Airway epithelial cell (primary cell): ENCODE measurements around the gene MYL11. TPM values are rescaled to one million over a fixed set of nuclear protein-coding genes. Genes with fewer than 3 reads are reported as not detected.

ENCODE experiments used
- total RNA-seq: library from RNA; depleted of rRNA; stranded (reverse); fragments of >200 nt; gene quantifications from 2 replicates; pipeline ENCODE4 v1.2.3, GENCODE V29; 2015

MYL11 gene, protein sequence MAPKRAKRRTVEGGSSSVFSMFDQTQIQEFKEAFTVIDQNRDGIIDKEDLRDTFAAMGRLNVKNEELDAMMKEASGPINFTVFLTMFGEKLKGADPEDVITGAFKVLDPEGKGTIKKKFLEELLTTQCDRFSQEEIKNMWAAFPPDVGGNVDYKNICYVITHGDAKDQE
- total RNA-seq: not detected in 2 replicates

DNA sequence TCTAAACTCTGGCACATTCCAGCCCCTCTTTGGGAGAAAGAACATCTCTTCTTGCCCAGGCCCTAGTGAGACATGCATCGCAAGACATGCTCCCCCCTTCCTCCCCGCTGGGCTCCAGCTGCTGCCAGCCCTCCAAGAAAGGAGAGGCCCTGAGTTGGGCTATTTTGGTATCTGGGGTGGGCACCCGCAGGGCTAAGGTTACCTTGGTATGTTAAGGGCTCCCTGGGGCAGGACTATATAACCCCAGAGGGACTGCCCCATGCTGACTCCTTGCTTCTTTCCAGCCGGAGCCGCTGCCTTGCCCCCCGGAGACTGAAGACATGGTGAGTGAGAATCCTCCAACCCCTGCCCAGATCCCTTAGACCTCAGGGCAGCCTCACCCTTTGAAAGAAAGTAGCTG is at the start of gene MYL11:
TSS of gene MYL11 (plus strand) at position 265 of the 400 bp plus-strand sequence. CDS start at position 321, 56 bp downstream.

DNA sequence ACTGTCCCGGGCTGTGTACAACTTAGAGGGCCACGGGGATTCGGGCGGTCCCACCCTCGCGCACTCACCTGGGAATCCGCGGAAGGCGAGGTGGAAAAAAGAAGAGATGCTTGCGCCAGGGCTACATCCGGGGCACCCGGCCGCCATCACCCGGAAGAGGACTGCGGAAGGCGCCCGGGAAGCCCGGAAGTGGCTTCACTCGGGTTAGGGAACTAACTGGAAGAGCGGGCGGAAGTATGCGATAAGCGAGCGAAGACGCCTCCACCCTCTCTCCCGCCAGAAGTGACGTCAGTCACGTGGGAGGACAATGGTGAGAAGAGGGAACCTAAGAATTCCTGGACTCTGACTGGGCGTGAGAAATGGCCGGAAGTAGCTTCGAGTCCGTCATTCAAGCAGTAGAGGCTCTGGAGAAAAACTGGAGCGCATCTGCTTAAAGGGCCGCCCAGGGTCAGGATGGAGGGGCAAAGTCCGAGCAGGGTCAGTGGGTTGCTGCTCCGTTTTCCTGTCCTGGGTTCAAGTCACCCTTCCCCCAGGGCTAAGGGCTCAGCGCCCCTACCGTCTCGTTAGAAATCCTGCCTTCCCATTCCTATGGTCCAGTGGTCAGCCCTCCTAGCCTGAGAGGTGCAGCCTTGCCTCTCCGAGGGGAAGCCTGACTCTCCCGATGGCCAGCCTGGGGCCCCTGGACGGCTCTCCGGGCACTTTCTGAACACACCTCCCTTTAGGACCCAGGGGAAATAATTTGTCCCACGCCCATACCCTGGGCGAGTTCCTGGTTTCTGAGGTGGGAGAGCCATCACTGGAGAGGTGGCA is 19.3 kb upstream of the MYL11 start, which contains the start of gene CD2BP2:
TSS of gene CD2BP2 (minus strand) at position 165 of the 810 bp plus-strand sequence. CDS start 627 bp downstream, outside the sequence.

DNA sequence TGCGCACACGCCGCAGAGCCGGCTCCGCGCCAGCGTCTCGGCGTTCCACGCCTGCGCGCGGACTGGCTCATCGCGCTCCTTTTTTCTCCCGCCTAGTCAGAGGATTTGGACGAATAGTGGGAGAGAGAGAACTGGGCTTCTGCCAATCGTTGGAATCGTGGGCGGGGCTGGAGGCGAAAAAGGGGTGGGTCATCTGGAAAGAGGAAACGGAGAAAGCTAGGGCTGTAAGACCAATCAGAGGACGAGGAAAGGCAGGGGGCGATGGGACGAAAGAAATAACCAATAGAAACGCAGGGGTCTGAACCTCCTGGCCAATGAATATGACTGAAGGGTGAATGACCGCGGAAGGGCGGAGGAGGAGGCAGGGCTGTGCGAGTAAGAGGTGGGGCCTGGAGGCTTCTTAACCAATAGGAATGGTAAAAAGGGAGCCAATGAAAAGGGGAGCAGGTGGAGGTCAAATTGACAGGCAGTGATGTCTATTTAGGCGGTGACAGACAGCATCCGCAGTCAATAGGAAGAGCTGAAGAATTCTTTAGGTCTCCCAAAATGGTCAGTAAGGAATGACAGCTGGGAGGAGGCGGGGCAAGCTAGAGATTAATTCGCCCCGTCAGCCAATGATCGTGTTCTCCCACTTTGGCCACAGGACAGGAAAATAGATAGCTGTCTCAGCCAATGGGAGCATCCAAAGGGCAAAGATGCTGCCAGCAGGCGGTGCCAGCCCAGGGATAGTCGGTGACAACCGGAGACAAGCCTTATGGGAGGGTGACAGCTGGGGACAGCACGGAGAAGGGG is 4.0 kb upstream of the MYL11 start, which contains the start of gene TBC1D10B:
TSS of gene TBC1D10B (minus strand) at position 39 of the 792 bp plus-strand sequence. CDS start 311 bp downstream, outside the sequence.

DNA sequence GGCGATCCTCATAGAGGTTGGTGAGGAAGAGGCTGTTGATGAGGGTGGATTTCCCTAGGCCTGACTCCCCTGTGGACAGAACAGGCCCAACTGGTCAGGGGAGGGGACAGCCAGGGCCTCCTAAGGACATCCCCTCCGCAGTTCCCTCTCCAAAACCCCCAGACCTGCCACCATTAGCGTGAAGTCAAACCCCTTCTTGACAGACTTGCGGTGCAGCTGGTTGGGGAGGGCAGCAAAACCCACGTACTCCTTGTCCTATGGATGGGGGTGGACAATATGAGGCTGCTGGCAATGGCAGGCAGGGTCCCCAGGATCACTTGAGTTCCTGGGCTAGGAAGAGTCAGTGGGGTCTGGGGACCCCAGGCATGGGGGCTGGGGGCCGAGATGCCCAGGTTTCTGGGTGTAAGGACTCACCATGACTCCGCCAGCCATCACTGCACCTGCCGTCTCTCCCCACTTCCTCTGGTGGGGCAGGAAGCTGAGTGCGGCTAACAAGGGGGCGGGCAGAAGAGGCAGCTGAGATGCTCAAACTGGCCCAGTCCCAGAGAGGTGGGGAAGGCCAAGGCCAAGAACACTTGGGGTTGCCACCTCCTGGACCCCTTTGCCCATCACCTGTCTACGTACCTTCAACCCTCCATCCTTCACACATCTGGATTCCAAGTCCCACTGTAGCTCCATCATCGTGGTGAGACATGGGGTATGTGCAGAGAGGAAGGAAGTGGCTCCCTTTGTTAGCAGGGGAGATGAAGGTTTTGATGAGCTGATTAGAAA is 7.7 kb downstream of the MYL11 start, which contains the start of gene SEPTIN1:
TSS of gene SEPTIN1 (minus strand) at position 451 of the 771 bp plus-strand sequence. CDS start at position 432, 19 bp downstream.

DNA sequence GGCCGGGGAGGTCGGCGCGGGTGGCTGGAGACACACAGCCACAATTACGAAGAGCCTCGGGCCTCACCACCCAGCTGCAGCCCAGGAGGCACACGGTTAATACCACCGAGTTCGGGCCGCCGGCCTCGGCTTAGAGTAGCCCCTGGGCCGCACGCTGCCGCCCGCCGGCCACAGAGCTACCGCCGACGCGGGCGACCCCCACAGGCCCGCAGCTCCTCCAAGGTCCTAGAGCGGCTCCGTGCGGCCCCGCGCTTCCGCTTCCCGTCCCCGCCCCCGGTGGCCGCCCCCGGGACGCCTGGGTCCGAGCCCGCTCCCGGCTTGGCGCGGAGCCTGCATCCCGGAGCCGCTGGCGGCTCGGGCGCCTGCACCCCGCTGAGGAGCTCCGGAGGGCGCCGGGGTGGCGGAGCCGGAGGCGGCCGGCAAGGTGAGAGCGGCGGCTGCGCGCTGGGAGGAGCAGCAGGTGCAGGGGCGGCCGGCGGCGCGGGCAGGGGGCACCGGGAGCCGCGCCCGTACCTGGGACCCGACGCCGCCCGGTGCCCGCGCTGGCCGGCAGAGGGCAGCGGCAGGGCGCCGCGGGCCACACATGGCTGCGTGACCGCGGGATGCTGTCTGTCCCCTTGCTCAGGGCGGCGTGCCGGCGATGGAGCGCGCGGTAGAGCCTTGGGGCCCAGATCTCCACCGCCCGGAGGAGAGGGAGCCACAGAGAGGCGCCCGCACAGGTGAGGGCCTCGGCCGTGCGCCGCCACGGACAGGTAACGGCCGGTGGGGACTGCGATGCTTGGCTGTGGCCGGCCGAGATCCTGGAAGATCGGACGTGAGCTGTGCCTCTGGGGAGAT is 20.8 kb downstream of the MYL11 start, which contains the start of gene ZNF48:
TSS of gene ZNF48 (plus strand) at position 266 of the 837 bp plus-strand sequence. CDS start at position 641, 375 bp downstream.

DNA sequence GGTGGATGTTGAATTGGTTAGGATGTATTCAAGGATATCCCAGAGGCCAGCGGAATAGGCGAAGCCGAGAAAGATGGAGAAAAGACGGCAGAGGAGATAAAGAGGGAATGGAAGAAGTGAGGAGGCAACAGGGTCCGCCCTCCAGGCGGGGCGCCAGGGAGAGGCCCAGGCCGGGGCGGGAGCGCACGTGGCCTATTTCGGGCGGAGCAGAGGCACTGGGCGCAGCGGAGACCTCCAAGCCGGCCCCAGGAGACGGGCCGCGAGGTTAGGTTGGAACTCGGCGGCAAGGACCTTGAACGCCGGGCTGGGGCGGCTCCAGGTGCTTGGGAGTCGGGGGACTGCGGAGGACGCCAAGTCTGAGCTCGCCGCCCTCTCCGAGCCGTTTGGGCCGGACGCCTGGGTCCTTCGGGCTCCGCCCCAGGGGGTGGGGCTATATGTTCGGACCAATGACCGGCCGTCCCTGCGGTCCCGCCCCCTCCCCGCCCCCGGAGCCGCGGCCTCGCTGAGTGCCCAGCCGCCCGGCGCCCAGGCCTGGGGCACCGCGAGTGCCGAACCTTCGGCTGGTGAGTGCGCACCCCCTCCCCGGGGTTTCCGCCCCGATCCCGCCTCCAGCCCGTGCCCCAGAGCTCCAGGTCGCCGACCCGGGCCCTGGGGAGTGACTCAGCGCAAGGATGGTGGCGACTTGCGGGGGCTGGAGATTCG is 32.7 kb downstream of the MYL11 start, which contains the start of gene ZNF771:
TSS of gene ZNF771 (plus strand) at position 505 of the 702 bp plus-strand sequence. CDS start 448 bp downstream, outside the sequence.

Other genes with a start within 250 kb of the MYL11 start
- gene CORO1A, start 191.2 kb upstream of the MYL11 start, total RNA-seq: 16.2 and 18.6 TPM in 2 replicates
- 254 and 612 TPM in 2 replicates for gene BOLA2B, start 181.1 kb upstream of the MYL11 start, total RNA-seq
- 38.1 and 64.8 TPM in 2 replicates for gene SLX1A, start 180.9 kb upstream of the MYL11 start, total RNA-seq
- 0.98 and 7.1 TPM in 2 replicates for gene SULT1A3, start 175.5 kb upstream of the MYL11 start, total RNA-seq
- gene NPIPB13, start 126.3 kb upstream of the MYL11 start, total RNA-seq: 0.21 TPM in 1 of 2 replicates, not detected in the other
- 38.1 and 39.5 TPM in 2 replicates for gene CD2BP2, start 19.5 kb upstream of the MYL11 start, total RNA-seq
- 35.3 and 37.5 TPM in 2 replicates for gene TBC1D10B, start 4.3 kb upstream of the MYL11 start, total RNA-seq
- gene SEPTIN1, start 7.8 kb downstream of the MYL11 start, total RNA-seq: not detected in 2 replicates
- 8.3 and 9.5 TPM in 2 replicates for gene ZNF48, start 20.6 kb downstream of the MYL11 start, total RNA-seq
- gene ZNF771, start 32.8 kb downstream of the MYL11 start, total RNA-seq: 7.9 and 19.4 TPM in 2 replicates
- 48.1 and 55.7 TPM in 2 replicates for gene DCTPP1, start 55.2 kb downstream of the MYL11 start, total RNA-seq
- gene SEPHS2, start 71.1 kb downstream of the MYL11 start, total RNA-seq: 18.9 and 19.5 TPM in 2 replicates
- not detected in 2 replicates for gene ITGAL, start 97.9 kb downstream of the MYL11 start, total RNA-seq
- gene ZNF768, start 151.8 kb downstream of the MYL11 start, total RNA-seq: 27.6 and 31.6 TPM in 2 replicates
- gene ZNF747, start 160.1 kb downstream of the MYL11 start, total RNA-seq: 5.5 and 7.0 TPM in 2 replicates
- gene ZNF764, start 183.6 kb downstream of the MYL11 start, total RNA-seq: 6.3 and 8.2 TPM in 2 replicates
- gene ZNF688, start 196.9 kb downstream of the MYL11 start, total RNA-seq: 8.7 and 11.8 TPM in 2 replicates
- 3.2 and 4.3 TPM in 2 replicates for gene ZNF785, start 210.9 kb downstream of the MYL11 start, total RNA-seq
- gene ZNF689, start 235.6 kb downstream of the MYL11 start, total RNA-seq: 3.4 and 5.5 TPM in 2 replicates